ENCODE data around the gene CDH26.

The CDH26 gene

GRCh38 chr20:59940129-59940955 lies 17.9 kb upstream of the CDH26 start, which contains the start of the genes FAM217B and PPP1R3D:
Gene FAM217B, plus strand, starts transcription at chr20:59940389. Its CDS starts 3,555 bp downstream, at chr20:59943944.
Gene PPP1R3D, minus strand, starts transcription at chr20:59940305. Its CDS starts 374 bp downstream, at chr20:59939931.
- TF ChIP-seq CTCF (IDR thresholded peaks at IDR 0.05; ENCODE audit: insufficient read depth, low read length): no peak
- peak; percentile 75 for TF ChIP-seq POLR2AphosphoS5 (IDR thresholded peaks at IDR 0.05; ENCODE audit: low read depth)
- no peak for TF ChIP-seq REST (IDR thresholded peaks at IDR 0.05; ENCODE audit: insufficient replicate concordance, low read depth)
- TF ChIP-seq SPI1 (IDR thresholded peaks at IDR 0.05; ENCODE audit: borderline replicate concordance, low read depth): peak; percentile 65; the same call in 1 of the 2 replicates
- TF ChIP-seq GABPA (IDR thresholded peaks at IDR 0.05; ENCODE audit: low read depth): no peak
- DNase-seq (ENCODE audit: low read depth in 1 of 2, low spot score in 1 of 2): peak; percentile 97
- peak within 1 kb of the TSS; percentile 95 for H3K27ac ChIP-seq (replicated peaks)

GRCh38 chr20:59940956-59941294 lies 17.3 kb upstream of the CDH26 start:
- DNase-seq (ENCODE audit: low read depth in 1 of 2, low spot score in 1 of 2): no peak
- Histone ChIP-seq H3K27ac (replicated peaks) (peak overlapping the region; percentile 95), H3K4me3 (replicated peaks; ENCODE audit: insufficient read depth, low read length) (peak overlapping the region; percentile 88), H3K27me3 (ENCODE audit: insufficient read depth, poor library complexity, severe bottlenecking) (no peaks in the 10 kb centered on the region)
- no peak for TF ChIP-seq POLR2AphosphoS5 (IDR thresholded peaks at IDR 0.05; ENCODE audit: low read depth)
- no peak for TF ChIP-seq CTCF (IDR thresholded peaks at IDR 0.05; ENCODE audit: insufficient read depth, low read length)
- TF ChIP-seq SPI1 (IDR thresholded peaks at IDR 0.05; ENCODE audit: borderline replicate concordance, low read depth): no peak
- peak; percentile 23 for TF ChIP-seq REST (IDR thresholded peaks at IDR 0.05; ENCODE audit: insufficient replicate concordance, low read depth)

More at GRCh38 chr20:59940129-59940955, 17.9 kb upstream of the CDH26 start, which contains the start of the genes FAM217B and PPP1R3D:
- Histone ChIP-seq H3K4me3 (replicated peaks; ENCODE audit: insufficient read depth, low read length) (peak within 1 kb of the TSS; percentile 88), H3K27me3 (ENCODE audit: insufficient read depth, poor library complexity, severe bottlenecking) (no peaks in the 10 kb centered on the region)

- Histone ChIP-seq H3K4me3 (replicated peaks; ENCODE audit: insufficient read depth, low read length) (no peak overlapping the region), H3K27ac (replicated peaks) (no peak overlapping the region), H3K27me3 (ENCODE audit: insufficient read depth, poor library complexity, severe bottlenecking) (no peaks in the 10 kb centered on the region)
- no peak for DNase-seq (ENCODE audit: low read depth in 1 of 2, low spot score in 1 of 2)
- no peak for TF ChIP-seq GABPA (IDR thresholded peaks at IDR 0.05; ENCODE audit: low read depth)
- TF ChIP-seq SPI1 (IDR thresholded peaks at IDR 0.05; ENCODE audit: borderline replicate concordance, low read depth): 0 out of 2 replicates have a peak, but pooled peaks have one; percentile 6
These were observed 16.0 kb upstream of the CDH26 start for GRCh38 chr20:59942245-59942644.

- no peak overlapping the region for H3K27ac ChIP-seq (replicated peaks)
- no peak for TF ChIP-seq REST (IDR thresholded peaks at IDR 0.05; ENCODE audit: insufficient replicate concordance, low read depth)
- no peak for TF ChIP-seq SPI1 (IDR thresholded peaks at IDR 0.05; ENCODE audit: borderline replicate concordance, low read depth)
- no peak for DNase-seq (ENCODE audit: low read depth in 1 of 2, low spot score in 1 of 2)
- H3K4me3 ChIP-seq (replicated peaks; ENCODE audit: insufficient read depth, low read length): no peak overlapping the region
- H3K27me3 ChIP-seq (ENCODE audit: insufficient read depth, poor library complexity, severe bottlenecking): no peaks in the 10 kb centered on the region
These were observed 13.5 kb upstream of the CDH26 start for GRCh38 chr20:59944726-59945125.
